Body of pancreas (tissue), 4 donors: ENCODE results near the gene ZNF322. TPM values are rescaled to one million over a fixed set of nuclear protein-coding genes. Genes with fewer than 3 reads are reported as not detected.

Experiments used
- ATAC-seq: fragments of 150-250 bp; one replicate; pipeline ENCODE4 v1.9.1; 2016
- DNase-seq, 4 donors: peaks; one replicate each; pipeline ENCODE4 v3.0.0-alpha.2; 2019
- H3K27ac ChIP-seq, 4 donors: fragments of 200-600 bp; sonication (generic); 1 replicate in 3 of 4; 2 replicates in 1 of 4; pipeline versions ENCODE4 v1.5.1 to v1.6.1; 2016 to 2019; ENCODE audit warnings: mild to moderate bottlenecking in 1 of 4, mixed read lengths in 1 of 4, moderate library complexity in 1 of 4
- H3K27me3 ChIP-seq, 2 donors: fragments of 200-600 bp; sonication (generic); one replicate each; pipeline ENCODE4 v1.6.0; 2016; ENCODE audit warnings: mild to moderate bottlenecking in 1 of 2
- H3K36me3 ChIP-seq, 2 donors: fragments of 200-600 bp; sonication (generic); replicated peaks in 1 of 2; 2 replicates each; pipeline ENCODE4 v1.5.1; 2016; ENCODE audit warnings: low read depth in 2 of 2; ENCODE audit not compliant: insufficient read depth in 1 of 2
- H3K4me1 ChIP-seq: fragments of 200-600 bp; sonication (generic); one replicate; pipeline ENCODE4 v1.6.0; 2016
- H3K4me3 ChIP-seq, 2 donors: fragments of 200-600 bp; sonication (generic); 1 replicate in 1 of 2; 2 replicates in 1 of 2; pipeline ENCODE4 v1.5.1; 2016 to 2019
- H3K9me3 ChIP-seq, 3 donors: fragments of 200-600 bp; sonication (generic); 1 replicate in 2 of 3; 2 replicates in 1 of 3; pipeline ENCODE4 v1.5.1; 2016
- POLR2A ChIP-seq, 3 donors: fragments of 450-650 bp; IDR thresholded peaks; one replicate each; pipeline ENCODE4 v1.6.1; 2016; ENCODE audit warnings: antibody characterized with exemption in 3 of 3, mild to moderate bottlenecking in 2 of 3
- WGBS, 2 donors: methylation state at CpG; one replicate each; pipeline ENCODE4 v1.1.5; 2017; 5-methylcytosine and 5-hydroxymethylcytosine counted together
- intact Hi-C: fragments of 100-400 bp; cut with DNase I; formaldehyde crosslinking; loops from one replicate; pipeline ENCODE4 v1.15.1; 2023
- total RNA-seq, 2 donors: library from RNA; depleted of rRNA; stranded (reverse); fragments of >200 nt; gene quantifications; one replicate each; pipeline ENCODE4 v1.1.0, GENCODE V29; 2016
- TF ChIP-seq, protein P1 (sequence below), 7 experiments: fragments of 450-650 bp in 4 of 7; fragments of 200-600 bp in 3 of 7; sonication (generic) in 3 of 7; IDR thresholded peaks; one replicate each; pipeline ENCODE4 v1.5.1; 2016 to 2019; ENCODE audit warnings: antibody characterized with exemption in 7 of 7

Gene ZNF322
- total RNA-seq, 2 donors from 2014 or later = 6.6 to 9.3 TPM

DNA sequence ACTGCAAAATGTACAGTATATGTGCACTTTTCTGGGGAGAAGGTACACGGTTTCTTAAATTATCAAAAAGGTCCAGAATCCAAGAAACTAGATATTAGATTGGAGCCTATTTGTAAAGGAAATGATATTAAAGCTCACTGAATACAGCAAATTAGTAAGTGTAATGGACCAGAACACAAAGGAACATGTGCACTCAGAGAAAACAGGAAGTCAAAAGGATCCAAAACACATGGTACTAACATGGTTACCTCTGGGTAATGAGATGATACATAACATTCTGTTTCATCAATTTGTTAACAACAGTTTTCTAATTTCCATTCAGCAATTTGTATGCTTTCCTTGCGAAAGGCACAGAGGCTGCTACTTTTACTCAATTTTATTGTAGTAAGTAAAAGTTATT is 18.7 kb downstream of the ZNF322 start:
- no peak for TF ChIP-seq POLR2A (IDR thresholded peaks at IDR 0.05)
- TF ChIP-seq, protein P1, sequence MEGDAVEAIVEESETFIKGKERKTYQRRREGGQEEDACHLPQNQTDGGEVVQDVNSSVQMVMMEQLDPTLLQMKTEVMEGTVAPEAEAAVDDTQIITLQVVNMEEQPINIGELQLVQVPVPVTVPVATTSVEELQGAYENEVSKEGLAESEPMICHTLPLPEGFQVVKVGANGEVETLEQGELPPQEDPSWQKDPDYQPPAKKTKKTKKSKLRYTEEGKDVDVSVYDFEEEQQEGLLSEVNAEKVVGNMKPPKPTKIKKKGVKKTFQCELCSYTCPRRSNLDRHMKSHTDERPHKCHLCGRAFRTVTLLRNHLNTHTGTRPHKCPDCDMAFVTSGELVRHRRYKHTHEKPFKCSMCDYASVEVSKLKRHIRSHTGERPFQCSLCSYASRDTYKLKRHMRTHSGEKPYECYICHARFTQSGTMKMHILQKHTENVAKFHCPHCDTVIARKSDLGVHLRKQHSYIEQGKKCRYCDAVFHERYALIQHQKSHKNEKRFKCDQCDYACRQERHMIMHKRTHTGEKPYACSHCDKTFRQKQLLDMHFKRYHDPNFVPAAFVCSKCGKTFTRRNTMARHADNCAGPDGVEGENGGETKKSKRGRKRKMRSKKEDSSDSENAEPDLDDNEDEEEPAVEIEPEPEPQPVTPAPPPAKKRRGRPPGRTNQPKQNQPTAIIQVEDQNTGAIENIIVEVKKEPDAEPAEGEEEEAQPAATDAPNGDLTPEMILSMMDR (IDR thresholded peaks at IDR 0.05) = no peak

DNA sequence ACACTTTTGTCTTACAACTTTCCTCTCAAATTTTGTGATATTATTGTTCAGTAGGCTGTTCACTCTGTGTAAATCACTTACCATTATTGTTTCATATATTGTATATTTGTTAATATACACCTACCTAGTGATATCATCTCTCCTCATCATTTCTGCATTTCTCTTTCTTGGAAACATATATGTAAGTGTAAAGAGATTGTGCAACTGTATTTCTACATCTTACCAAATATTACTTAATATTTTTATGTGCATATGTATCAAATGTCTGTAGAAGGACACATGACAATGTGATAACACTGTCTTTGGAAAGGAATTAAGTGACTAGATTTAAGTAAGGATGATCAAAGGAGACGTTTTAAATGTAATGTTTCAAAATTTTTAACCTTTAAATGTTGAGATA is 30.2 kb downstream of the ZNF322 start:
- no peaks in the 10 kb centered on the region for H3K4me1 ChIP-seq
- ATAC-seq = no peak
- no peak for TF ChIP-seq POLR2A (IDR thresholded peaks at IDR 0.05)
- TF ChIP-seq, protein P1 (IDR thresholded peaks at IDR 0.05) = no peak

More for the DNA sequence above, 18.7 kb downstream of the ZNF322 start:
- DNase-seq (no peak), ATAC-seq (no peak)
- no peaks in the 10 kb centered on the region for H3K9me3 ChIP-seq
- H3K36me3 ChIP-seq = peaks cover 19 to 27% of the 10 kb centered on the region in 2 donors
- H3K4me3 ChIP-seq = no peak overlapping the region
- H3K27ac ChIP-seq = no peak overlapping the region
- H3K27me3 ChIP-seq = no peaks in the 10 kb centered on the region
- H3K4me1 ChIP-seq = no peaks in the 10 kb centered on the region
- intact Hi-C loops = no loop called here
- WGBS, 2 donors = 89 to 98% methylated on average over 2 of the region's 2 CpGs

DNA sequence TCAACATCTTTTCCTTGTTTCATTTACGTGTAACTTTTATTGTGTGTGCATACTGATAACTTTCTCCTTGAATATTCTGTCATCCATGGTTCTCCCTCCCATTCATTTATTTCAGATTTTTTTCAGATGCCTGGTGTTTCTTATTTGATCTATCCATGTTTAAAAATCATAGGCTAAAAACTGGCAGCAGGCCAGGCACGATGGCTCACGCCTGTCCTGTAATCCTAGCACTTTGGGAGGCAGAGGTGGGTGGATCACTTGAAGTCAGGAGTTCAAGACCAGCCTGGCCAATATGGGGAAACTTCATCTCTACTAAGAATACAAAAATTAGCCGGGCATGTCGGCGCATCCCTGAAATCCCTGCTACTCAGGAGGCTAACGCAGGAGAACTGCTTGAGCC is 31.7 kb downstream of the ZNF322 start:
- H3K4me3 ChIP-seq = no peak overlapping the region
- H3K4me1 ChIP-seq = no peaks in the 10 kb centered on the region
- no peak for DNase-seq
- H3K9me3 ChIP-seq = no peaks in the 10 kb centered on the region
- no peaks in the 10 kb centered on the region for H3K36me3 ChIP-seq
- WGBS, 2 donors = 74% methylated on average over 7 of the region's 7 CpGs
- TF ChIP-seq POLR2A (IDR thresholded peaks at IDR 0.05) = no peak
- TF ChIP-seq, protein P1 (IDR thresholded peaks at IDR 0.05) = no peak
- no peak for ATAC-seq
- H3K27me3 ChIP-seq = no peaks in the 10 kb centered on the region
- intact Hi-C loops = no loop called here
- H3K27ac ChIP-seq = no peak overlapping the region

More for the DNA sequence above, 30.2 kb downstream of the ZNF322 start:
- intact Hi-C loops = no loop called here
- Histone ChIP-seq H3K4me3 (no peak overlapping the region), H3K9me3 (no peaks in the 10 kb centered on the region), H3K27ac (no peak overlapping the region), H3K36me3 (no peaks in the 10 kb centered on the region), H3K27me3 (no peaks in the 10 kb centered on the region)
- WGBS, 2 donors = 14 to 31% methylated on average over 1 of the region's 1 CpG
- no peak for DNase-seq

DNA sequence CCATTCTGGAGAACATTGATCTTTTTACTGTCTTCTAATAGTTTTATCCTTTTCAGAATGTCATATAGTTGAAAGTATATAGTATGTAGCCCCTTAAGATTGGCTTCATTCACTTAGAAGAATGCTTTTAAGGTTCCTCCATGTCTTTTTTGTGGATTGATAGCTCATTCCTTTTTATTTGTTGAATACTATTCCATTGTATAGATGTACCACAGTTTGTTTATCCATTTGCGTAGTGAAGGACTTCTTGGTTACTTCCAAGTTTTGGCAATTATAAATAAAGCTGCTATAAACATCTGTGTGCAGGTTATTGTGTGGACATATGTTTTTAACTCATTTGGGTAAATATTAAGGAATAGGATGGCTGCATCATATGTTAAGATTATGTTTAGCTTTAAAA is 35.0 kb downstream of the ZNF322 start:
- no peaks in the 10 kb centered on the region for H3K4me1 ChIP-seq
- no peaks in the 10 kb centered on the region for H3K27me3 ChIP-seq
- TF ChIP-seq, protein P1 (IDR thresholded peaks at IDR 0.05) = no peak
- TF ChIP-seq POLR2A (IDR thresholded peaks at IDR 0.05) = no peak
- H3K27ac ChIP-seq = no peak overlapping the region
- DNase-seq (no peak), ATAC-seq (no peak)
- WGBS, 2 donors = 83 to 84% methylated on average over 1 of the region's 1 CpG
- H3K4me3 ChIP-seq = no peak overlapping the region
- intact Hi-C loops = no loop called here
- no peaks in the 10 kb centered on the region for H3K36me3 ChIP-seq
- no peaks in the 10 kb centered on the region for H3K9me3 ChIP-seq

DNA sequence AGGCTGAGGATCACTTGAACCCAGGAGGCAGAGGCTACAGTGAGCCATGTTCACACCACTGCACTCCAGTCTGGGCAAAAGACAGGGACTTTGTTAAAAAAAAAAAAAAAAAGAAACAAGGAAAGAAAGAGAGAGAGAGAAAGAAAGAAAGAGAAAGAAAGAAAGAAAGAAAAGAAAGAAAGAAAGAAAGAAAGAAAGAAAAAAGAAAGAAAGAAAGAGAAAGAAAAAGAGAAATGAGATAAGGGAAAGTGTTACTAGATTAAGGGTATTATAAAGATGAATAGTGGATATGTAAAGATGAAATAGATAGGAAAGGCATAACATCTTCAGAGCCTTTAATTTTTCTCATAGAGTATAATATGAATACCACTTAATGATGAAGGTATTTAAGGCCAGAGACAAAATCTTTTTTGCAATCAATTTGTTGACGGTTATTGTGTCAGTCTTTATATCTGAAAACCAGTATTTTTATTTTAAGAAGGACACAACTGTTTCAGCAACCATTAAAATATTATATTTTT is 36.1 kb downstream of the ZNF322 start:
- no peak overlapping the region for H3K4me3 ChIP-seq
- H3K9me3 ChIP-seq = no peaks in the 10 kb centered on the region
- no peak overlapping the region for H3K27ac ChIP-seq
- intact Hi-C loops = no loop called here
- H3K4me1 ChIP-seq = no peaks in the 10 kb centered on the region
- H3K36me3 ChIP-seq = no peaks in the 10 kb centered on the region
- no peak for DNase-seq
- no peak for ATAC-seq
- 94 to 96% methylated on average over 1 of the region's 1 CpG for WGBS, 2 donors
- no peaks in the 10 kb centered on the region for H3K27me3 ChIP-seq
- no peak for TF ChIP-seq POLR2A (IDR thresholded peaks at IDR 0.05)
